GM12874 (cell line): ENCODE measurements around the gene MYBPC3.

ENCODE experiments used
- CTCF ChIP-seq: IDR thresholded peaks from 2 replicates; pipeline ENCODE4 v1.5.1; 2011; ENCODE audit warnings: low read depth, mild to moderate bottlenecking, control low read depth, low read length, moderate library complexity; ENCODE audit not compliant: insufficient read depth

MYBPC3 gene

GRCh38 chr11:47352556-47352955 lies at the start of gene MYBPC3:
Gene MYBPC3 (minus strand): TSS chr11:47352702. CDS start chr11:47352647, 55 bp downstream.
- no peak for TF ChIP-seq CTCF

DNA sequence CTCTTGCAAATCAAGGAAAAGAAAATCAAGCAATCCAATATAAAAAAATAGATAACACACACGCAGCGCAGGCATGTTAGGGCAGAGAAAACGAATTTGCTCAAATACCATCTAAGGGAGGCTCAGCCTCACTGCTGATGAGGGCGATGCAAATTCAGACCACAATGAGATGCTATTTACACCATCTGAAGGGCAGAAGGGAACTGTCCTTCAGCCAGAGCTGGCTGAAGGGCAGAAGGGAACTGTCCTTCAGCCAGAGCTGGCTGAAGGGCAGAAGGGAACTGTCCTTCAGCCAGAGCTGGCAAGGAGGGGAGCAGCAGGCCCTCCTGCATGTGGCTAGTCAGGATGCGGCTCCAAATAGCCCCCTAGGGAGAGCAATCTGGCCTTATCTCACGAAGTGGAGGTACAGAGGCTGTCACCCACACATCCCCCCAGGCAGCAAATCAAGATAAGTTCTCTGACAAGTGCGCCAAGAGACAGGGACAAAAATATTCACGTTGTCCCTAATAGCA lies 48.3 kb upstream of the MYBPC3 start:
- no peak for TF ChIP-seq CTCF

- TF ChIP-seq CTCF = no peak
Measured at GRCh38 chr11:47399860-47400767, 47.6 kb upstream of the MYBPC3 start.

GRCh38 chr11:47398551-47398950 lies 46.0 kb upstream of the MYBPC3 start:
- no peak for TF ChIP-seq CTCF

GRCh38 chr11:47398011-47398410 lies 45.5 kb upstream of the MYBPC3 start:
- no peak for TF ChIP-seq CTCF

GRCh38 chr11:47396049-47396320 lies 43.5 kb upstream of the MYBPC3 start:
- no peak for TF ChIP-seq CTCF

GRCh38 chr11:47395223-47396048 lies 42.9 kb upstream of the MYBPC3 start:
- TF ChIP-seq CTCF = no peak
